GM12891 (cell line): Measurements from ENCODE around the gene HP1BP3.

ENCODE experiments used
- POLR2A ChIP-seq: IDR thresholded peaks from 2 replicates; pipeline ENCODE4 v1.6.1; 2011; ENCODE audit warnings: low read depth, low read length, control low read depth
- POLR2AphosphoS5 ChIP-seq: IDR thresholded peaks from 2 replicates; pipeline ENCODE4 v1.6.1; 2011; ENCODE audit warnings: low read depth, low read length, control low read depth
- SPI1 ChIP-seq: IDR thresholded peaks from 2 replicates; pipeline ENCODE4 v1.6.1; 2011; ENCODE audit warnings: low read depth, low read length, control low read depth
- TAF1 ChIP-seq: IDR thresholded peaks from 2 replicates; pipeline ENCODE4 v1.6.1; 2011; ENCODE audit warnings: low read depth, low read length, control low read depth

GRCh38 chr1:20702416-20702815 is 84.7 kb downstream of the HP1BP3 start:
- no peak for TF ChIP-seq POLR2A
- TF ChIP-seq POLR2AphosphoS5, result no peak
- TF ChIP-seq TAF1, result no peak
- TF ChIP-seq SPI1, result no peak
